ENCODE data around the gene UNC5C. TPM values are rescaled to one million over a fixed set of nuclear protein-coding genes. Genes with fewer than 3 reads are reported as not detected.

UNC5C gene
- total RNA-seq, 1 donor = not detected

DNA sequence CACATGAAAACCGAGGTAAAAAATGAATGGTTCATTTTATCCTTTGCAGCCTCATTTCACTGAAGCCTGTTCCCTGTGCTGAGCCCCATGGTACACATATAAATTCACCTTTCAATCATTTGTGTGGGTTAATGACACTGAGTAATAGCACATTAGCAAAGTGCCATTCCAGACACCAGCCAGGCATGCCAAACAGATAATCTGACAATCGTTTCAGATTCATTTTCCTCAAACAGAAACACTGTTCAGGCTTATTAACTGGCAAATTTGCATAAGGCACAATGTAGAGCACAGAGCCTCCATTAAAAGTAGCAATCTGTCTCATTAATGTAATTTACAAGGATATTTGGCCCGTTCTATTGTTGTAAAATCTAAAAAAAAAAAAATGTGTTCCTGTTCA is 76.2 kb downstream of the UNC5C start:
- Histone ChIP-seq H3K4me1 (ENCODE audit: insufficient read depth, low read length) (no peaks in the 10 kb centered on the region), H3K4me3 (ENCODE audit: low read length) (no peak overlapping the region), H3K9me3 (ENCODE audit: low read depth, low read length) (no peaks in the 10 kb centered on the region), H3K27me3 (ENCODE audit: insufficient read depth, low read length) (no peaks in the 10 kb centered on the region)

- Histone ChIP-seq H3K9me3 (ENCODE audit: low read depth, low read length) (no peaks in the 10 kb centered on the region), H3K27me3 (ENCODE audit: insufficient read depth, low read length) (no peaks in the 10 kb centered on the region), H3K4me1 (ENCODE audit: insufficient read depth, low read length) (no peaks in the 10 kb centered on the region), H3K4me3 (ENCODE audit: low read length) (no peak overlapping the region)
Observed at GRCh38 chr4:95470622-95471021, 78.2 kb downstream of the UNC5C start.

- Histone ChIP-seq H3K4me3 (ENCODE audit: low read length) (no peak overlapping the region), H3K4me1 (ENCODE audit: insufficient read depth, low read length) (no peaks in the 10 kb centered on the region), H3K27me3 (ENCODE audit: insufficient read depth, low read length) (no peaks in the 10 kb centered on the region), H3K9me3 (ENCODE audit: low read depth, low read length) (no peaks in the 10 kb centered on the region)
Observed at GRCh38 chr4:95469617-95470016, 79.2 kb downstream of the UNC5C start.

DNA sequence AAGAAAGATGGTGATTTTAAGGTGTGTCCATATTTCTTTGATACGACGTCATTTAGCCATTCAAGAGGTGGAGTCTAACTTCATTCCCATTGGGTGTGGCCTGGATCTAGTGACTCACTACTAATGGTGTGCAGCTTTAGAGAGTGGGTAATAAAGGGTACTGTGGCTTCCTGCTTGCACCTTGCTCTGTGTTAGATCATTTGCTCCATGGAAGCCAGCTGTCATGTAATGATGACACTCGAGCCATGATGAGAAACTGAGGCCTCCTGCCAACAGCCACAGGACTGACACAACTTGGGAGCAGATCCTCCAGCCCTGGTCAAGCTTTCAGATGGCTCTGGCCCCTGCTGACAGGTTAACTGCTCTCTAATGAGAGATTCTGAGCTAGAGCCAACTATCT is 82.0 kb downstream of the UNC5C start:
- no peaks in the 10 kb centered on the region for H3K27me3 ChIP-seq (ENCODE audit: insufficient read depth, low read length)
- H3K4me3 ChIP-seq (ENCODE audit: low read length) = no peak overlapping the region
- H3K9me3 ChIP-seq (ENCODE audit: low read depth, low read length) = no peaks in the 10 kb centered on the region
- no peaks in the 10 kb centered on the region for H3K4me1 ChIP-seq (ENCODE audit: insufficient read depth, low read length)

- Histone ChIP-seq H3K9me3 (ENCODE audit: low read depth, low read length) (no peaks in the 10 kb centered on the region), H3K27me3 (ENCODE audit: insufficient read depth, low read length) (no peaks in the 10 kb centered on the region), H3K4me1 (ENCODE audit: insufficient read depth, low read length) (no peaks in the 10 kb centered on the region), H3K4me3 (ENCODE audit: low read length) (no peak overlapping the region)
Observed at GRCh38 chr4:95465010-95465409, 83.8 kb downstream of the UNC5C start.

DNA sequence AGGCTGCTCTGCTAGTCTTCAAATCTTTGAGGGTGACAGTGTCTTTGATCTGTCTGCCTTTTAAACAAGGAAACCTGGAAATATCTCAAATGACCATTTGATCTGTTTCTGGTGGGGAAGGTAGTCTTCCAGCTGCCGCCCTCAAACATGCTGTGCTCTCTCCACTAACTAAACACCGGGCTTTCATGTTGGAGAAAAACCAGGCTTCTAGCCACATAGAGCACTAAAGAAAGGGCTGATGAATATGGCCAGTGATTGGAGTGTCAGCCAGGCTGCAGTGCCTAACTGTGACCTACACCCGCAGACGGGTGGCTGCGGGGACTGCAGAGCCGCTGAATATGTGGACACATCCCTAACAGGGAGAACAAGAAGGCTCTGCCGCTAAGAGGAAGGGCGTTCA is 85.9 kb downstream of the UNC5C start:
- Histone ChIP-seq H3K27me3 (ENCODE audit: insufficient read depth, low read length) (no peaks in the 10 kb centered on the region), H3K9me3 (ENCODE audit: low read depth, low read length) (no peaks in the 10 kb centered on the region), H3K4me3 (ENCODE audit: low read length) (no peak overlapping the region), H3K4me1 (ENCODE audit: insufficient read depth, low read length) (no peaks in the 10 kb centered on the region)

DNA sequence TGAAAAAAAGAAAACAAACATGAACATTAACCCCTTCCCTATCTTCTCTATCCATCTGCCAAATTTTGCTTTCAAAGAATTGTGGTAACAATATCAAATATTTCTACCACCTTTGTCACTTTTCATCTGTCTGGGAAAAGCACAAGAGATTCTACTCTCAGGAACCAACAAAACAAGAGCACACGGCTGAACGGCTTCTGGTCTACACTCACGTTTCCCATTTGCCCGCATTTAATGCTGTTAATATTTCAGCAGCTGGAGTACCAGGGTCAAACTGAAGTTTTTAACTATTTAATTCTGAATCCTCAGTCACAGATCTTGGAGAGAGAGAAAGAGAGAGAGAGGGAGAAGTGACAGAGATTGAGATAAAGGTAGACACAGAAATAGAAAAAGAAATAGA is 91.4 kb downstream of the UNC5C start:
- H3K4me1 ChIP-seq (ENCODE audit: insufficient read depth, low read length) = no peaks in the 10 kb centered on the region
- no peaks in the 10 kb centered on the region for H3K27me3 ChIP-seq (ENCODE audit: insufficient read depth, low read length)
- no peaks in the 10 kb centered on the region for H3K9me3 ChIP-seq (ENCODE audit: low read depth, low read length)
- no peak overlapping the region for H3K4me3 ChIP-seq (ENCODE audit: low read length)

- H3K4me3 ChIP-seq (ENCODE audit: low read length) = no peak overlapping the region
- no peaks in the 10 kb centered on the region for H3K9me3 ChIP-seq (ENCODE audit: low read depth, low read length)
- no peaks in the 10 kb centered on the region for H3K4me1 ChIP-seq (ENCODE audit: insufficient read depth, low read length)
- no peaks in the 10 kb centered on the region for H3K27me3 ChIP-seq (ENCODE audit: insufficient read depth, low read length)
Observed at GRCh38 chr4:95450294-95450693, 98.5 kb downstream of the UNC5C start.

DNA sequence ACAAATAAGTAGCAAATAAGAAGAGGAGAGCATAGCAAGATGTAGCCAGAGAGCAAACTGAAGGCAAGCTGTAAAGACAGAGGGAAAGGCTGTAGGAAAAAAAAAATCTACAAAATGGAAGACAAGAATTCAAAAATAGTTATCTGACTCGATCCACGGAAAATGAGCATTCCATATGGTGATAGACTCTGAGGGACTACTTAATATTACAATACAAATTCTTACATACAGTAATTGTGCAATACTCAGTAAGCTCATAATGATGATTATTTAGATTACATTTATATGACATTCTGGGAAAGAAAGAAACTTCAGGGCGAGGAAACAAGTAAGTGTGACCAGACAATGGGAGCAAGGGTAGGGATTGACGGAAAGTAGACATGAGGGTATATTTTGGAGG is 102.6 kb downstream of the UNC5C start:
- Histone ChIP-seq H3K27me3 (ENCODE audit: insufficient read depth, low read length) (no peaks in the 10 kb centered on the region), H3K9me3 (ENCODE audit: low read depth, low read length) (no peaks in the 10 kb centered on the region), H3K4me1 (ENCODE audit: insufficient read depth, low read length) (no peaks in the 10 kb centered on the region), H3K4me3 (ENCODE audit: low read length) (no peak overlapping the region)

- H3K27me3 ChIP-seq (ENCODE audit: insufficient read depth, low read length) = no peaks in the 10 kb centered on the region
- no peaks in the 10 kb centered on the region for H3K9me3 ChIP-seq (ENCODE audit: low read depth, low read length)
- H3K4me1 ChIP-seq (ENCODE audit: insufficient read depth, low read length) = no peaks in the 10 kb centered on the region
- no peak overlapping the region for H3K4me3 ChIP-seq (ENCODE audit: low read length)
Observed at GRCh38 chr4:95445251-95445650, 103.5 kb downstream of the UNC5C start.

GRCh38 chr4:95444812-95445211 is 104.0 kb downstream of the UNC5C start:
- no peaks in the 10 kb centered on the region for H3K4me1 ChIP-seq (ENCODE audit: insufficient read depth, low read length)
- H3K4me3 ChIP-seq (ENCODE audit: low read length) = no peak overlapping the region
- no peaks in the 10 kb centered on the region for H3K27me3 ChIP-seq (ENCODE audit: insufficient read depth, low read length)
- H3K9me3 ChIP-seq (ENCODE audit: low read depth, low read length) = no peaks in the 10 kb centered on the region

DNA sequence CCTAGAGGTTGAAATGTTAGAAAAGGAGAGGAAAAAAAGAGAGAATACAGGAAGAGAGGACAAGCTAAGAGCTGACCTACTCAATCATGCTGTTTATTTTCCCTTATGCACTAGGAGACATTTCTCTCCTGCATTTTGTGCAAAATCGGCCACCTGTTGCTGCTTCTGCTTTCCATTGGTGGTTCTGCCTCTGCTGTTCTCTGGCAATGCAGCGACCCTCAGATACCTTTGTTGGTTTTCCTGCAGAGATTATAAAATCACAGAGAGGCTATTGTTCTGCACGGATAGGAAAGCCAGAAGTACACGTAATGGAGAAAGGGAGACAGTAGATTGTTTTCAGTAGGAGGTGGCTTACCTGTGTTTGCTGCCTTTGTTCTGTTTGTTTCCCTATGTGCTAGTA is 108.9 kb downstream of the UNC5C start:
- Histone ChIP-seq H3K4me1 (ENCODE audit: insufficient read depth, low read length) (no peaks in the 10 kb centered on the region), H3K9me3 (ENCODE audit: low read depth, low read length) (no peaks in the 10 kb centered on the region), H3K27me3 (ENCODE audit: insufficient read depth, low read length) (no peaks in the 10 kb centered on the region), H3K4me3 (ENCODE audit: low read length) (no peak overlapping the region)

DNA sequence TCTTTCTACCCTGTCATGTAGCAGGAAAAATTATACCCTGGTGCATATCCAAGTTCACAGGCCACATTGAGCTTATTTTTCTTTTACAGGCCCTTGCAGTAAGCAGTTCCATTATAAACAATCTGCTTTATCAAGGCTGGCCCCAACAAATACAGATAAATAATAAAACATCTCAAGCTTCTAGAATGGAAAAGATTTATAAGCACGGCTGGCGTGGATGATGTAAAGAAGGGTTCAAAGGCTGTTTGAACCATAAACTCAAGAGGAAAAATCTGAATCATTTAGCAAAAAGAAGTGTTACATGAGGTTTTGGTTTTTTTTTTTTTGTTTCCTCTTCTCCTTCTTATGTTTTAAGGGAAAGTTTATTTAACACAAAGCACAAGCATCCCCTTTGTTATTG is 109.7 kb downstream of the UNC5C start:
- H3K4me1 ChIP-seq (ENCODE audit: insufficient read depth, low read length) = no peaks in the 10 kb centered on the region
- no peak overlapping the region for H3K4me3 ChIP-seq (ENCODE audit: low read length)
- H3K27me3 ChIP-seq (ENCODE audit: insufficient read depth, low read length) = no peaks in the 10 kb centered on the region
- H3K9me3 ChIP-seq (ENCODE audit: low read depth, low read length) = no peaks in the 10 kb centered on the region

DNA sequence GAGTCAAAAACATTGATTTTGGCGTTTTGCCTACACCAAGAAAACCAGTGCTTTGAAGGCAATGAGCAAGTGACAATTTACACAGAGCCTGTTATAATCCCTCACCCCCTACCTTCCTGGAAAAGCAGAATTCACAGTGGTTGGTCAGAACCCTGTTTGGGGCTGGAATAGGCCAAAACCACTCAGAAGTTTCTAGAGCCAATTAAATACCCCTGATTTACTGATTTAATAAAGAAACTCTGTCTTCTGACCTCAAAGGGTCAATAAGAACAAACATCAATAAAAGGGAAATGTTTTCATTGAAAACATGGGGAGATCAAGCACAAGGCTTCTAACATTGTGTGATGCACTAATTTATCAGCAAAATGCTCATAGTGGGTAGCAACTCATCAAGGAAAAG is 116.3 kb downstream of the UNC5C start:
- no peaks in the 10 kb centered on the region for H3K27me3 ChIP-seq (ENCODE audit: insufficient read depth, low read length)
- no peaks in the 10 kb centered on the region for H3K9me3 ChIP-seq (ENCODE audit: low read depth, low read length)
- no peak overlapping the region for H3K4me3 ChIP-seq (ENCODE audit: low read length)
- H3K4me1 ChIP-seq (ENCODE audit: insufficient read depth, low read length) = no peaks in the 10 kb centered on the region

DNA sequence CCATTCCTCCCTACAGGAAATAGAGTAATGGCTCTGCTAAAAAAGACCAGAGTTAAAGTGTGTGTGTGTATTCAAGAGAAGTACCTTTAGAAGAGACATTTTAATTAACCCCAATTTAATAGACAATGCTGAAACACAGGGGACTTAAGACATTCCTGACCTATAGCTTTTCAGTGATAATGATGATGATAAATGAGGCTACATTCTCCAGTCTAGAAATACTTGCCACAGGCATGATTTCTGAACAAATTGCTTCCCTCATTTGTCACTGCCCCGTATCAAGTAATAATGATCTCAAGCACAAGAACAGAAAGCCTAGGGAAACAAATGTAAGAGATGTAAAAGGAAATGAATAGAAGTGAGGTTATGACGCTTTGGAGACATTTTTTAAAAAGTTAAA is 117.1 kb downstream of the UNC5C start:
- Histone ChIP-seq H3K4me1 (ENCODE audit: insufficient read depth, low read length) (no peaks in the 10 kb centered on the region), H3K27me3 (ENCODE audit: insufficient read depth, low read length) (no peaks in the 10 kb centered on the region), H3K4me3 (ENCODE audit: low read length) (no peak overlapping the region), H3K9me3 (ENCODE audit: low read depth, low read length) (no peaks in the 10 kb centered on the region)

DNA sequence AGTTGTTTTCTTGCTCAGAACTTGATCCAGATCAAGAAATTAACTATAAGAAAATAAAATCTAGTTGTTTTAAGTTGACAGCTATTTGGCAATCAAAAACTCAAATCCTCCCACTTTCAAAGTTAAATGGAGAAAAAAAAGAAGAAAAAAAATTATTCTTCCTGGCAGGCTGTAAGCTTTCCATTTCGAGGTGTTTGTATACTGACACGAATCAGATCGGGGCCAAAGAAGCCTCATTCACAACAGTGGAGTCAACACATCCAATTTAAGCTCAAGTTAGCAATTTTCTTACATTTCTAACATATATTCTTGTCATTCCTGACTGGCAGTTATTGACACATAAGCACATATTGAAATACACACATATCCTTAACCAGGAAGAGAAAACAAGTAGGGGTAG is 119.4 kb downstream of the UNC5C start:
- Histone ChIP-seq H3K4me3 (ENCODE audit: low read length) (no peak overlapping the region), H3K27me3 (ENCODE audit: insufficient read depth, low read length) (no peaks in the 10 kb centered on the region), H3K9me3 (ENCODE audit: low read depth, low read length) (no peaks in the 10 kb centered on the region), H3K4me1 (ENCODE audit: insufficient read depth, low read length) (no peaks in the 10 kb centered on the region)

Measured in mononuclear cell (primary cell).